Chondrocyte (in vitro differentiated cells): Measurements from ENCODE around the gene PTPRN2. TPM values are rescaled to one million over a fixed set of nuclear protein-coding genes. Genes with fewer than 3 reads are reported as not detected.

Experiments
- DNase-seq: peaks from one replicate; pipeline ENCODE4 v3.0.0; 2021; ENCODE audit warnings: mixed read lengths, low spot score
- H3K27ac Mint-ChIP-seq: one replicate; pipeline ENCODE4 v1.8.0; 2021; ENCODE audit warnings: mild to moderate bottlenecking, moderate library complexity, mixed read lengths; ENCODE audit not compliant: unreplicated experiment
- H3K27me3 Mint-ChIP-seq: 2 replicates; pipeline ENCODE4 v1.8.0; 2021; ENCODE audit warnings: low read depth, mixed read lengths
- H3K36me3 Mint-ChIP-seq: 2 replicates; pipeline ENCODE4 v1.8.0; 2021; ENCODE audit warnings: low read depth, mixed read lengths
- H3K4me1 Mint-ChIP-seq: 2 replicates; pipeline ENCODE4 v1.8.0; 2021; ENCODE audit warnings: low read depth, mild to moderate bottlenecking, mixed read lengths
- H3K4me3 Mint-ChIP-seq: one replicate; pipeline ENCODE4 v1.8.0; 2021; ENCODE audit warnings: mild to moderate bottlenecking, moderate library complexity, mixed read lengths; ENCODE audit not compliant: unreplicated experiment
- H3K9me3 Mint-ChIP-seq: 2 replicates; pipeline ENCODE4 v1.8.0; 2021; ENCODE audit warnings: low read depth, mixed read lengths
- CTCF ChIP-seq: fragments of 200-600 bp; sonication (generic); IDR thresholded peaks from 2 replicates; pipeline ENCODE4 v1.5.0; 2021; ENCODE audit warnings: antibody characterized with exemption, mild to moderate bottlenecking, moderate library complexity
- total RNA-seq: library from RNA; stranded (reverse); gene quantifications from 3 replicates; pipeline ENCODE4 v1.2.1, GENCODE V29; 2021

The PTPRN2 gene
- total RNA-seq, 1 donor from 2014 or later = 0.30 TPM

DNA sequence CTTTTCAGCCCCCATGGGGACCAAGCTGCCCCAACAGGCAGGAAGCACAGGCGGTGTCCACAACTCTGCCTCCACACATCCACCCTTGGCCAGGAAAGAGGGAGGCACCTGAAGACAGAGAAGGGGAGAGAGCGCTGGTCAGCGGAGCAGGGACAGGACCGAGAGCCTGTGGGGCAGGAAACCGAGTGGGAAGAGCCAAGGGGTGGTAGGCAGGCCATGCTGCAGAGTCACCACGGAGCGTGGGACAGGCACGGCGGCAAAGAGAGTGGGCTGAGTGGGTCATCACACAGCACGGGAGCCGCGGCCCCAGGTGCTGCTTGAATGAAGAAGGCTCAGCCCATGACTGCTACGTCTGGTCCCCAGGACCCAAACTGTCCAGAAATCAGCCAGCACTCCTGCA, 109.8 kb downstream of the PTPRN2 start:
- H3K9me3 Mint-ChIP-seq = peaks cover 21% of the 10 kb centered on the region
- no peak overlapping the region for H3K27ac Mint-ChIP-seq
- H3K27me3 Mint-ChIP-seq = no peaks in the 10 kb centered on the region
- H3K4me3 Mint-ChIP-seq = no peak overlapping the region
- H3K36me3 Mint-ChIP-seq = no peaks in the 10 kb centered on the region
- no peaks in the 10 kb centered on the region for H3K4me1 Mint-ChIP-seq
- no peak for DNase-seq
- TF ChIP-seq CTCF = no peak

GRCh38 chr7:158476331-158476932, 111.2 kb downstream of the PTPRN2 start:
- no peak for DNase-seq
- Mint-ChIP-seq H3K4me3 (no peak overlapping the region), H3K27ac (no peak overlapping the region), H3K27me3 (no peaks in the 10 kb centered on the region), H3K9me3 (peaks cover 14% of the 10 kb centered on the region), H3K4me1 (no peaks in the 10 kb centered on the region), H3K36me3 (no peaks in the 10 kb centered on the region)
- no peak for TF ChIP-seq CTCF

DNA sequence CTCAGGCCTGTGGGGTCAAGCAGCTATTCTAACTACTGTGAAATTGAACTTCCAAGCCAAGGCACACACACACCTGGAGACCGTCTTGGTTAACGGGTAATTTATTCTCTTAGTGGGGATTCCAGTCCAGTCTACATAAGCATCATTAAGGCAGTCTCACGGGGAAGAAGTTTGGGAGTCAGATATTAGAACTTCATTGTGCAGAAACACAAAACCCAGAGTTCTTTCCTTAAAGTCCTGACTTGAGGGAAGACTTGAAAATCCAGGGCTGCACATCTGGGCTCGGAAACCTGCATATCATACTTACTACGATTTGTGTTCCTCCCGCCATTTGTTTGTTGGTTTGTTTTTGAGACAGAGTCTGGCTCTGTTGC, 112.0 kb downstream of the PTPRN2 start:
- H3K27ac Mint-ChIP-seq = no peak overlapping the region
- H3K27me3 Mint-ChIP-seq = no peaks in the 10 kb centered on the region
- TF ChIP-seq CTCF = no peak
- H3K4me1 Mint-ChIP-seq = no peaks in the 10 kb centered on the region
- no peak overlapping the region for H3K4me3 Mint-ChIP-seq
- H3K9me3 Mint-ChIP-seq = peaks cover 9% of the 10 kb centered on the region
- no peak for DNase-seq
- no peaks in the 10 kb centered on the region for H3K36me3 Mint-ChIP-seq

DNA sequence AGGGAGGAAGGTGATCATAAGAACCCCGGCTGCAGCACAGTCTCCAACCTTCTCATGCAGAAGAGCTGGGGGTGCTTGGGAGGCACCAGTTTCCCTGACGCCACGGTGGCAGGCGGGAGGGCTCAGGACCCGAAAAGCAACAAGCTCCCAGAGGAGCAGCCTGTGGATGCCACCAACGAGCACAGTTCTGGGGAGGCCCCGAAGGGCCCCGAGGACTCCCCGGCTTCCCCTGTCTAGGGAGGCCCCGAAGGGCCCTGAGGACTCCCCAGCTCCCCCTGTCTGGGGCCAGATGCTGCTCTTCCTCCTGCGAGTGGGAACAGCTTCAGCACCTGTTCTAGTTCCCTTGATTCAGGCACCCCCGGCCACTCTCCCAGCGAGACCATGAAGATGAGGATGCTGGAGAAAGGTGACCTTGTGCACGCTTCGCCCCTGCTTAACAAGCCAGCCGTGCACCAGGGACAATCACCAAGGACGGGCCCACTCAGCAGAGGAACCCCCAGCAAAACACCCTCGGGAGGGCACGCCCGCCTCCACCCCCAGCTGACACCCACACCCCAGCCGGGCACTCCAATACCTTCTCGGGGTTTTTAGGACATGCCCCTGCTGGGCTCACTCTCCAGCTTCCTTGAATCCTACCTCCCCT, 112.5 kb downstream of the PTPRN2 start:
- Mint-ChIP-seq H3K9me3 (peaks cover 5% of the 10 kb centered on the region), H3K36me3 (no peaks in the 10 kb centered on the region), H3K27me3 (no peaks in the 10 kb centered on the region), H3K27ac (no peak overlapping the region), H3K4me1 (no peaks in the 10 kb centered on the region), H3K4me3 (no peak overlapping the region)
- no peak for DNase-seq
- TF ChIP-seq CTCF = no peak

DNA sequence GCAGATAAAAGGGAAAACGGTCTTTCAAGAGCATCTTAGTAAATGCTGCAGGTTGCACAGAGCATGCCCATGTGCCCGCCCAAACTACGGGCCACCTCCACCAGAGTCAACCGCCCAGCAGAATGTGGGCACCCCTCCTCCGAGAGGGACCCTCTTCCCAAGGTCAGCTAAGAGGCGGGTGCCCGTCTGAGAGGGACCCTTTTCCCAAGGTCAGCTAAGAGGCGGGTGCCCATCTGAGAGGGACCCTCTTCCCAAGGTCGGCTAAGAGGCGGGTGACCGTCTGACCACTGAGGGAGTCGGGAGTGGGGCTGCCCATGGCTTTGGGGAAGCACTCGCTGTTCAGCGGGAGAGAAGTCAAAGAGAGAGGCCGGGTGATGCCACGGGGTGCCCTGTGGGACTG, 113.1 kb downstream of the PTPRN2 start:
- Mint-ChIP-seq H3K9me3 (peaks cover 4% of the 10 kb centered on the region), H3K4me1 (no peaks in the 10 kb centered on the region), H3K27ac (no peak overlapping the region), H3K36me3 (no peaks in the 10 kb centered on the region), H3K4me3 (no peak overlapping the region), H3K27me3 (no peaks in the 10 kb centered on the region)
- DNase-seq = no peak
- TF ChIP-seq CTCF = no peak
